ENCODE results near the gene SCART1. TPM values are rescaled to one million over a fixed set of nuclear protein-coding genes. Genes with fewer than 3 reads are reported as not detected.

SCART1 gene
- total and polyA plus RNA-seq, 4 donors: 0.33 to 4.8 (median 2.0) TPM

- H3K27me3 ChIP-seq (ENCODE audit: control insufficient read depth in 3 of 3, insufficient read depth in 3 of 3, low read length in 2 of 3): peaks cover 0 to 9% (median 0%) of the 10 kb centered on the region in 3 donors
- WGBS, 2 donors: 79 to 84% methylated on average over 19 to 21 of the region's 21 CpGs
- H3K9ac ChIP-seq (ENCODE audit: insufficient read depth in 1 of 2, low read length in 2 of 2): no peak overlapping the region
- H3K9me3 ChIP-seq (ENCODE audit: control insufficient read depth in 4 of 4, insufficient read depth in 3 of 4, low read length in 3 of 4): peaks cover 0 to 4% (median 0%) of the 10 kb centered on the region in 4 donors
- no peak overlapping the region for H3K4me3 ChIP-seq
- ATAC-seq (ENCODE audit: insufficient read depth, low FRiP score) (no peak), DNase-seq (no peak)
- H3K36me3 ChIP-seq (ENCODE audit: control insufficient read depth in 4 of 4, insufficient read depth in 4 of 4, low read length in 4 of 4): no peaks in the 10 kb centered on the region
- H3K4me1 ChIP-seq (ENCODE audit: control insufficient read depth in 5 of 5, insufficient read depth in 5 of 5, low read length in 5 of 5): no peaks in the 10 kb centered on the region
- no peak overlapping the region for H3K27ac ChIP-seq (ENCODE audit: low read depth in 1 of 2, low read length in 1 of 2)
- TF ChIP-seq CTCF (IDR thresholded peaks at IDR 0.05; ENCODE audit: control extremely low read depth, extremely low read depth): no peak
These were observed 5.1 kb downstream of the SCART1 start for GRCh38 chr10:133458710-133459453.

GRCh38 chr10:133459454-133460207 lies 5.9 kb downstream of the SCART1 start:
- peaks cover 0 to 12% (median 0%) of the 10 kb centered on the region in 3 donors for H3K27me3 ChIP-seq (ENCODE audit: control insufficient read depth in 3 of 3, insufficient read depth in 3 of 3, low read length in 2 of 3)
- no peak overlapping the region for H3K27ac ChIP-seq (ENCODE audit: low read depth in 1 of 2, low read length in 1 of 2)
- TF ChIP-seq CTCF (IDR thresholded peaks at IDR 0.05; ENCODE audit: control extremely low read depth, extremely low read depth): no peak
- no peaks in the 10 kb centered on the region for H3K36me3 ChIP-seq (ENCODE audit: control insufficient read depth in 4 of 4, insufficient read depth in 4 of 4, low read length in 4 of 4)
- WGBS, 2 donors: 53 to 70% methylated on average over 81 of the region's 81 CpGs
- H3K4me1 ChIP-seq (ENCODE audit: control insufficient read depth in 5 of 5, insufficient read depth in 5 of 5, low read length in 5 of 5): no peaks in the 10 kb centered on the region
- H3K9ac ChIP-seq (ENCODE audit: insufficient read depth in 1 of 2, low read length in 2 of 2): no peak overlapping the region
- no peak overlapping the region for H3K4me3 ChIP-seq
- no peak for DNase-seq
- no peak for ATAC-seq (ENCODE audit: insufficient read depth, low FRiP score)
- H3K9me3 ChIP-seq (ENCODE audit: control insufficient read depth in 4 of 4, insufficient read depth in 3 of 4, low read length in 3 of 4): peaks cover 0 to 4% (median 0%) of the 10 kb centered on the region in 4 donors

GRCh38 chr10:133460208-133460769 lies 6.5 kb downstream of the SCART1 start:
- Histone ChIP-seq H3K36me3 (ENCODE audit: control insufficient read depth in 4 of 4, insufficient read depth in 4 of 4, low read length in 4 of 4) (no peaks in the 10 kb centered on the region), H3K27me3 (ENCODE audit: control insufficient read depth in 3 of 3, insufficient read depth in 3 of 3, low read length in 2 of 3) (peaks cover 0 to 16% (median 0%) of the 10 kb centered on the region in 3 donors), H3K9me3 (ENCODE audit: control insufficient read depth in 4 of 4, insufficient read depth in 3 of 4, low read length in 3 of 4) (peaks cover 0 to 4% (median 0%) of the 10 kb centered on the region in 4 donors), H3K4me3 (no peak overlapping the region), H3K9ac (ENCODE audit: insufficient read depth in 1 of 2, low read length in 2 of 2) (no peak overlapping the region), H3K4me1 (ENCODE audit: control insufficient read depth in 5 of 5, insufficient read depth in 5 of 5, low read length in 5 of 5) (no peaks in the 10 kb centered on the region), H3K27ac (ENCODE audit: low read depth in 1 of 2, low read length in 1 of 2) (no peak overlapping the region)
- no peak for TF ChIP-seq CTCF (IDR thresholded peaks at IDR 0.05; ENCODE audit: control extremely low read depth, extremely low read depth)
- 93% methylated on average over 14 of the region's 14 CpGs for WGBS, 2 donors
- ATAC-seq (ENCODE audit: insufficient read depth, low FRiP score) (no peak), DNase-seq (no peak)
